ENCODE measurements around the gene TMEM156.

DNA sequence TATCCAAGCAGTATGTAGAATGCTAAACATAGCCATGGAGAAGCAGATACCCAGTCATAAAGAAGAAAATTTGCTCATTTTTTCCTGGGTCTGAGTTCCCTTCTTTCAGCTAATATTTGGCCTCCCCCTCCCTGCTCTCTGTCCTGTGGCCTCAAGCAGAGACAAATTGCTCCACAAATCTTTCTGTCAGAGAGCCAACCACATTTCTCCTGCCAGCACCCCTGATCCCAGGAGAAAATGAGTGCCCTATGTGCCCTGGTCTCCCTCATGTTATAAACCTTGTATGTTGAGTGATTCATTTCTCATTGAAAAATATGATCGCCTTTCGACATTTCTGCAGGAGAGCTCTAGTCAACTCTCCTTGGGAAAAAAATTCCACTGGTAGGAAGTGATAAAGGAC lies 82.0 kb downstream of the TMEM156 start:
- TF ChIP-seq POLR2AphosphoS5 (IDR thresholded peaks at IDR 0.05) (no peak), CTCF (IDR thresholded peaks at IDR 0.05; ENCODE audit: poor library complexity, severe bottlenecking) (no peak), EZH2 (IDR thresholded peaks at IDR 0.05; ENCODE audit: borderline replicate concordance, insufficient read depth, low read length, poor library complexity, severe bottlenecking) (no peak)

Data from neural cell (in vitro differentiated cells).